Stimulated activated naive CD8-positive, alpha-beta T cell treated with anti-CD3 and anti-CD28 coated beads, Interleukin-15, Interleukin-2, amounts not matched to agents 100 ng/mL and 50 ng/mL, for 24 hours (primary cell): Measurements from ENCODE around the gene GFRAL.

ENCODE experiments used
- H3K27ac Mint-ChIP-seq: one replicate; pipeline ENCODE4 v1.8.0; 2021; ENCODE audit warnings: mild to moderate bottlenecking, mixed read lengths
- H3K27me3 Mint-ChIP-seq: one replicate; pipeline ENCODE4 v1.8.0; 2021; ENCODE audit warnings: mixed read lengths
- H3K36me3 Mint-ChIP-seq: one replicate; pipeline ENCODE4 v1.8.0; 2021; ENCODE audit warnings: low read depth, mixed read lengths
- H3K4me1 Mint-ChIP-seq: one replicate; pipeline ENCODE4 v1.8.0; 2021; ENCODE audit warnings: low read depth, mixed read lengths
- H3K4me3 Mint-ChIP-seq: one replicate; pipeline ENCODE4 v1.8.0; 2021; ENCODE audit warnings: mild to moderate bottlenecking, mixed read lengths
- H3K9me3 Mint-ChIP-seq: one replicate; pipeline ENCODE4 v1.8.0; 2021; ENCODE audit warnings: mixed read lengths

Gene GFRAL

GRCh38 chr6:55388211-55388610 lies 60.9 kb downstream of the GFRAL start:
- no peaks in the 10 kb centered on the region for H3K27me3 Mint-ChIP-seq
- H3K36me3 Mint-ChIP-seq: no peaks in the 10 kb centered on the region
- no peak overlapping the region for H3K27ac Mint-ChIP-seq
- peaks cover 14% of the 10 kb centered on the region for H3K9me3 Mint-ChIP-seq
- H3K4me3 Mint-ChIP-seq: no peak overlapping the region
- H3K4me1 Mint-ChIP-seq: no peaks in the 10 kb centered on the region

DNA sequence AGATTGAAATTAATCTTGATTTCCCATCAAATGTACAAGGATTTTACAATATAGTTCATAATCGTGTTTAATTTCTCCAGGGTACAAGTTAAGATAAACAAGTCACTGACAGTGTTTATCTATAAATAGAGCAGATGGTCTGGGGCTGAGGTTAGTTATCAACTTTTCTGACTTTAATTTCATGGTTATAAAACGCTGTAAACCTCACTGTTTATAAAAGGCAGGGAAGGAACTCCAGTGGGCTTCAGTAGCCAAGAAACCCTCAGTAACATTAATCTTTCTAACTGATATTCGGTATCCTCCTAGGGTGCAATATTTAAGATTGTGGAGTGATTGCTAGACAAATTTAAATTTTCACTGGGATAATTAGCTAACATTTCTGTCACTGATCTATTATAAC lies 68.6 kb downstream of the GFRAL start:
- no peaks in the 10 kb centered on the region for H3K27me3 Mint-ChIP-seq
- H3K4me1 Mint-ChIP-seq: no peaks in the 10 kb centered on the region
- H3K4me3 Mint-ChIP-seq: no peak overlapping the region
- no peaks in the 10 kb centered on the region for H3K36me3 Mint-ChIP-seq
- H3K27ac Mint-ChIP-seq: no peak overlapping the region
- H3K9me3 Mint-ChIP-seq: peaks cover 13% of the 10 kb centered on the region

- Mint-ChIP-seq H3K4me3 (no peak overlapping the region), H3K27me3 (no peaks in the 10 kb centered on the region), H3K9me3 (peaks cover 5% of the 10 kb centered on the region), H3K27ac (no peak overlapping the region), H3K36me3 (no peaks in the 10 kb centered on the region), H3K4me1 (no peaks in the 10 kb centered on the region)
These were observed 70.7 kb downstream of the GFRAL start for GRCh38 chr6:55397986-55398385.

GRCh38 chr6:55399351-55399750 lies 72.1 kb downstream of the GFRAL start:
- Mint-ChIP-seq H3K9me3 (peaks cover 3% of the 10 kb centered on the region), H3K4me3 (no peak overlapping the region), H3K36me3 (no peaks in the 10 kb centered on the region), H3K27me3 (no peaks in the 10 kb centered on the region), H3K4me1 (no peaks in the 10 kb centered on the region), H3K27ac (no peak overlapping the region)

DNA sequence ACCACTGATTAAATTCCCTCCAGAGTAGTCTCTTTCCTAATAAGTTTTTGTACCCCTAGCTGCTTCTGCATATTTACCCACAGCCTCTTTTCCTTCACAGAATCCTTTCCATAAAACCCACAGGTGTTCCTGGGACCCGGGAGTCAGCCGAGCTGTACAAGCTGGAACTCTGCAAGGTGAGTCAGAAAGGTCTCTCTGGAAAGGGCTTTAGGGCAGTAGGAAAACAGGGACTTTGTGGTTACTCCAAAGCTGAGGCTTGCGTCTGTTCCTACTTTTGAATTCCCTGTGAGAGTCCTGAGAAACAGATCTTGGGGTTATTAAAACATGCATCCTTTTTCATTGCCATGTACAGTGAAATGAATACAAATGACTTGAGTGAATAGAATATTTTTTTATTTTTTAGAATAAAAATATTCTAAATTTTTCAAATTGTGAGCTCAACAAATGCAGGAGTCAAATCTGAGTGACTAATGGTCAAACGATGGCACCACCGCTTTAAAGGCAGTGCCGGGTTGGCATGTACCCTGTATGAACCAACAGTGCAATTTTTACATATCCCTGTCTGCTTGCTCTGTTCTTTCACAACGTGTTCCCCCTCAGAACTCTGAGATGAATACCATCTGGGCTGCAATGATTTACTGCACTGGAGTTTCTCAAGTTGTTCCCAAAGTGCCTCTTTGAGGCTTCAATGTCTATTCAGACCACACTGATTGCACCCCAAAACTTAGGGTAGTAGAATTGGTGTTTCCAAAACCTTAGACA lies 78.4 kb downstream of the GFRAL start:
- no peak overlapping the region for H3K4me3 Mint-ChIP-seq
- no peaks in the 10 kb centered on the region for H3K27me3 Mint-ChIP-seq
- H3K27ac Mint-ChIP-seq: no peak overlapping the region
- H3K9me3 Mint-ChIP-seq: peaks cover 6% of the 10 kb centered on the region
- no peaks in the 10 kb centered on the region for H3K36me3 Mint-ChIP-seq
- no peaks in the 10 kb centered on the region for H3K4me1 Mint-ChIP-seq

DNA sequence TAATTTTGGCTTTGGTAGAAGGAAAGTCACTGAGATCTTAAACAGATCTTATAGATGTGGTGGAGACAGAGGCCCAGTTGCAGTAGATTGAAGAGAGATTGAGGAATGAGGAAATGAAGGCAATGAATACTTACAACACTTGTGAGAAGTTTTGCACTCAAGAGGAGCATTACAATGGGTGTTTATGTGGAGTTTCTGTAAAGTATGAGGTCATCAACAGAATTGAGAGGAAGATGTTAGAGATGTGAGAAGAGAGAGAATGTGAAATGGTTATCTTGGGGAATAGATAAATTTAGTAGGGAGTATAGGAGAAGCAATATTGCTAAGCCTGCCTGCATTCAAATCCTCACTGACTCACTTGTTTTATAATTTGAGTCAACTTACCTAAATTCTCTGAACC lies 83.4 kb downstream of the GFRAL start:
- Mint-ChIP-seq H3K4me1 (no peaks in the 10 kb centered on the region), H3K9me3 (peaks cover 22% of the 10 kb centered on the region), H3K27me3 (no peaks in the 10 kb centered on the region), H3K4me3 (no peak overlapping the region), H3K36me3 (no peaks in the 10 kb centered on the region), H3K27ac (no peak overlapping the region)

DNA sequence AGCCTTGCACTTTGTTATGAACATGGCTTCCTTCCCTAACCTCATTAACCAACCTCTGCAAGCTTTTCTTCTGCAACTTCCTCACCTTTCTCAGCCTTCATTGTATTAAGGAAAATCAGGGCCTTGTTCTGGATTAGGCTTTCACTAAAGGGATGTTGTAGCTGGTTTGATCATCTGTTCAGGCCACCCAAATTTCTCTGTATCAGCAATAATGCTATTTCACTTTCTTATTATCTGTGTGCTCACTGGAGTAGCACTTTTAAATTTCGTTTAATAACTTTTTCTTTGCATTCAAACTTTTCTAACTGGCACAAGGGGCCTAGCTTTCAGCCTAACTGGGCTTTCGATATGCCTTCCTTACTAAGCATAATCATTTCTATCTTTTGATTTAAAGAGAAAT lies 96.7 kb downstream of the GFRAL start:
- no peaks in the 10 kb centered on the region for H3K36me3 Mint-ChIP-seq
- no peaks in the 10 kb centered on the region for H3K27me3 Mint-ChIP-seq
- peaks cover 8% of the 10 kb centered on the region for H3K9me3 Mint-ChIP-seq
- H3K4me3 Mint-ChIP-seq: no peak overlapping the region
- no peak overlapping the region for H3K27ac Mint-ChIP-seq
- H3K4me1 Mint-ChIP-seq: no peaks in the 10 kb centered on the region

GRCh38 chr6:55433446-55434130 lies 106.3 kb downstream of the GFRAL start:
- Mint-ChIP-seq H3K4me3 (no peak overlapping the region), H3K27me3 (no peaks in the 10 kb centered on the region), H3K27ac (no peak overlapping the region)

GRCh38 chr6:55437141-55437540 lies 109.9 kb downstream of the GFRAL start:
- Mint-ChIP-seq H3K9me3 (peaks cover 4% of the 10 kb centered on the region), H3K4me3 (no peak overlapping the region), H3K27me3 (no peaks in the 10 kb centered on the region), H3K4me1 (no peaks in the 10 kb centered on the region), H3K36me3 (no peaks in the 10 kb centered on the region), H3K27ac (no peak overlapping the region)

More at GRCh38 chr6:55433446-55434130, 106.3 kb downstream of the GFRAL start:
- Mint-ChIP-seq H3K4me1 (no peaks in the 10 kb centered on the region), H3K9me3 (peaks cover 6% of the 10 kb centered on the region), H3K36me3 (no peaks in the 10 kb centered on the region)

DNA sequence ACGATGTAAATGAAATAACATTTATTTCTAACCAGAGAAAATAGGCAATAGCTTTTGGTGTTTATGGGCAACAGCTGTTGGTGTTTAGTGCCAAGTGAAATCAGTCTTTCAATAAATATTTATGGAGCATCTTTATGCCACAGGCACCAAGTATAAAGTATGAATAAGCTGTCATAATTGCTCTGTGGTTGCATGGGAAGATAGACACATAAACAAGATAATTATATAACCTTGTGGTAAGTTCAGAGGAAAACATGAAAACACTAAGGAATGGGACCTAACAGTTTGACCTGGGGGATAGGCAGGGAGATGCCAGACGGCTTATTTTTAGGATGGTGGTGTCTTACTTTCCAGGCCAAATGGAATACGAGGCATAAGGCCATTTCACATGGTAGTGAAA lies 110.9 kb downstream of the GFRAL start:
- Mint-ChIP-seq H3K27ac (no peak overlapping the region), H3K36me3 (no peaks in the 10 kb centered on the region), H3K9me3 (peaks cover 4% of the 10 kb centered on the region), H3K4me1 (no peaks in the 10 kb centered on the region), H3K4me3 (no peak overlapping the region), H3K27me3 (no peaks in the 10 kb centered on the region)

GRCh38 chr6:55443238-55444134 lies 116.2 kb downstream of the GFRAL start:
- H3K27ac Mint-ChIP-seq: no peak overlapping the region
- no peaks in the 10 kb centered on the region for H3K27me3 Mint-ChIP-seq
- no peak overlapping the region for H3K4me3 Mint-ChIP-seq
- no peaks in the 10 kb centered on the region for H3K4me1 Mint-ChIP-seq
- no peaks in the 10 kb centered on the region for H3K9me3 Mint-ChIP-seq
- no peaks in the 10 kb centered on the region for H3K36me3 Mint-ChIP-seq

DNA sequence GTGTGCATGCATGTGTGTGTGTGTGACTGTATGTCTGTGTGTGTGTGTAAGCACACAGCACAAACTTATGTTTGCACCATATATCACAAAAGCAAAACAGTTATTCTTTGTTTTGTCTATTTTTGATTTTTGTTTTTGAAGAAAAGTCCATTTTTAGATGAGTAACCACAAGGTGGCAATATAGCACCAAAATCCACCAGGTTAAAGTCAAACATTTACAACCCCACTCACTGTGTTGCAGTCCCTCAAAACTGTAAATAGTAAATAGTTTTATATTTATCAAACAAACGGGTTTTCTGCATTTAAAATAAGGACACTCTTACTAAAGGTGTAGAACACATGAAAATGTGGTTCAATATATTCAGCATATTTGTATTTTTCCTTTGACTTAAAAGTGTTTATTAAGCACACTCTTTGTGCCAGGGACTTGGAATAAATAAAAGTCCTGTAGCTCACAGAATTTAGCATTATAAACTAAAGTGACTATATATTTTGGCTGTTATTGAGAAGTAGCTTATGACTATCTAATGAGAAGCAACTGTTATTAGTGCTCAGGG lies 118.5 kb downstream of the GFRAL start:
- no peaks in the 10 kb centered on the region for H3K9me3 Mint-ChIP-seq
- no peak overlapping the region for H3K27ac Mint-ChIP-seq
- no peaks in the 10 kb centered on the region for H3K36me3 Mint-ChIP-seq
- H3K4me3 Mint-ChIP-seq: no peak overlapping the region
- no peaks in the 10 kb centered on the region for H3K27me3 Mint-ChIP-seq
- H3K4me1 Mint-ChIP-seq: no peaks in the 10 kb centered on the region

- H3K27me3 Mint-ChIP-seq: no peaks in the 10 kb centered on the region
- no peak overlapping the region for H3K27ac Mint-ChIP-seq
- H3K4me3 Mint-ChIP-seq: no peak overlapping the region
- H3K4me1 Mint-ChIP-seq: no peaks in the 10 kb centered on the region
- no peaks in the 10 kb centered on the region for H3K36me3 Mint-ChIP-seq
- H3K9me3 Mint-ChIP-seq: no peaks in the 10 kb centered on the region
These were observed 120.6 kb downstream of the GFRAL start for GRCh38 chr6:55447891-55448290.

- H3K9me3 Mint-ChIP-seq: no peaks in the 10 kb centered on the region
- no peaks in the 10 kb centered on the region for H3K4me1 Mint-ChIP-seq
- H3K27me3 Mint-ChIP-seq: no peaks in the 10 kb centered on the region
- no peak overlapping the region for H3K27ac Mint-ChIP-seq
- no peaks in the 10 kb centered on the region for H3K36me3 Mint-ChIP-seq
- no peak overlapping the region for H3K4me3 Mint-ChIP-seq
These were observed 121.2 kb downstream of the GFRAL start for GRCh38 chr6:55448451-55448850.

DNA sequence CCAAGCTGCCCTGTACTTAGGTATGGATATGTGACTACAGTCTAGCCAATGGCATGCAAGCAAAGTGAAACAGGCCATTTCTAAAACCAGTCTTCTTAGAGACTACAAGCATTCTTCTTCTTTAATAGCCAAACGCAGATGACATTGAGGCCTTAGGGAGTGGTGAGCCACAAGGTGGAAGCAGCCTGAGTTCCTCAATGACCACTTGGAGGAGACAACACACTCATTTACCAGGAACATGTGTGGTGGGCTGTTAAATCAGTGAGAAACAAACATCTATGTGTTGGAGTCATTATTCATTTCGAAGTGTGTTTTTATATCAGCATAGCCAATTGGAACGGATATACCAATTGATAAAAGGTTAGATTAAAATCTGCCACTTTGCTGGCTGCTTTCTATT lies 122.0 kb downstream of the GFRAL start:
- Mint-ChIP-seq H3K36me3 (no peaks in the 10 kb centered on the region), H3K4me3 (no peak overlapping the region), H3K4me1 (no peaks in the 10 kb centered on the region)

More for the DNA sequence above, 122.0 kb downstream of the GFRAL start:
- no peaks in the 10 kb centered on the region for H3K9me3 Mint-ChIP-seq
- H3K27ac Mint-ChIP-seq: no peak overlapping the region
- H3K27me3 Mint-ChIP-seq: no peaks in the 10 kb centered on the region
